Ramos (cell line): ENCODE data around the gene ALKBH7.
"Not testable (repeated sequence)": the region's sequence is repeated elsewhere in the genome, so short reads cannot be mapped to it uniquely, and the experiment has no call there.

Experiments used
- in situ Hi-C: fragments of 300-500 bp; cut with MboI; formaldehyde crosslinking; loops from one replicate; pipeline ENCODE4 v1.14.3; 2022; ENCODE audit warnings: low sequenced_read_pairs; ENCODE audit not compliant: unreplicated experiment

Gene ALKBH7

DNA sequence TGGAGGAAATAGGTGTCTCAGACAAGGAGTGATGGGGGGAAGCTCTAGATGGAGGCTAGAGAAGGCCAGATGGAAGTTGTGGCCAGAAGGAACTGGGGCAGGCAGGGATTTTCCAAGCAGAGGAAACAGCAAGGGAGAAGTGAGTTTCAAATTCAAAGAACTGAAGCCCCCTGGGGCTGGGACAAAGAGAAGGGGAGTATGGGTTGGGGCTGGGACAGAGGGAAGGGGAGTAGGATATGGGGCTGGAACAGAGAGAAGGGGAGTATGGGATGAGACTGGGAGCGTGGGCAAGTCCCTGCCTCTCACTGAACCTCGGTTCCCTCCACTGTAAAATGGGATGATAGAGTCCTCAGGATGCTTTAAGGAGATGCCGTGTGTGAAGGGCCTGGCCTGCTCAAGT lies 22.2 kb downstream of the ALKBH7 start:
- in situ Hi-C loops, result no loop called here

DNA sequence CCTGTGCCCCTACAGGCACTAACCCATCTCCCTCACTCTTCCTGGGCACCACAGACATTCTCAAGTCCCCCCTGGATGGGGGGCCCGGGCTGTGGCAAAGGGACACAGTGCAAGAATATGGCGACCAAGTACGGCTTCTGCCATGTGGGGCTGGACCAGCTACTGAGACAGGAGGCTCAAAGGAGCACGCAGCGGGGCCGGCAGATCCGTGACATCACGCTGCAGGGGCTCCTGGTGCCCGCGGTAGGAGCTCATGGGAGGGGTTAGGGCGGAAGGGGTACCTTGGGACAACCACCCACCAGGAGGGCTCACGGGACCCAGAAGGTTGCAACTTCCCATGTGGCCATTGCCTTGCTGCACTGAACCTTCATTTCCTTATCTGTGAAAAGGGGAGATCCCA lies 23.7 kb downstream of the ALKBH7 start:
- in situ Hi-C loops, result no loop called here

DNA sequence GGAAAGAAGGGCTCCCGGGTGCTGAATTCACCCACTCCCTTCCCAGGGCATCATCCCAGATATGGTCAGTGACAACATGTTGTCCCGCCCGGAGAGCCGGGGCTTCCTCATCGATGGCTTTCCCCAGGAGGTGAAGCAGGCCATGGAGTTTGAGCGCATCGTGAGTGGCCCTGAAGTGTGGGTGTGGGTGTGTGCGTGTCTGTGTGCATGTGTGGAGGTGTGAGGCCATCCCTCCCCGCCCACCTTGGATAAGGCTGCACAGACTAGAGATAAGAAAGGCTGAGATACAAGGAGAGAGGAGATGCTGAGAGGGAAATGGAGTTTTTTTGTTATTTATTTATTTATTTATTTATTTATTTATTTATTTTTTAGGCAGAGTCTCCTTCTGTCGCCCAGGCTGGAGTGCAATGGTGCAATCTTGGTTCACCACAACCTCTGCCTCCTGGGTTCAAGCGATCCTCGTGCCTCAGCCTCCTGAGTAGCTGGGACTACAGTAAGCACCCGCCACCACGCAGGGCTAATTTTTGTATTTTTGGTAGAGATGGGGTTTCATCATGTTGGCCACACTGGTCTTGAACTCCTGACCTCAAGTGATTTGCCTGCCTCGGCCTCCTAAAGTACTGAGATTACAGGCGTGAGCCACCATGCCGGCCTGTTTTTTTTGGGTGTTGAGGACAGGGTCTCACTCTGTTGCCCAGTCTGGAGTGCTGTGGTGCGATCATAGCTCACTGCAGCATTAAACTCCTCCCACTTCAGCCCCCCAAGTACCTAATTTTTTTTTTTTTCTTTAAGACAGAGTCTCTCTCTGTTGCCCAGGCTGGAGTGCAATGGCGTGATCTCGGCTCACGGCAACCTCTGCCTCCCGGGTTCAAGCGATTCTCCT lies 27.7 kb downstream of the ALKBH7 start:
- in situ Hi-C loops, result not testable (repeated sequence)

DNA sequence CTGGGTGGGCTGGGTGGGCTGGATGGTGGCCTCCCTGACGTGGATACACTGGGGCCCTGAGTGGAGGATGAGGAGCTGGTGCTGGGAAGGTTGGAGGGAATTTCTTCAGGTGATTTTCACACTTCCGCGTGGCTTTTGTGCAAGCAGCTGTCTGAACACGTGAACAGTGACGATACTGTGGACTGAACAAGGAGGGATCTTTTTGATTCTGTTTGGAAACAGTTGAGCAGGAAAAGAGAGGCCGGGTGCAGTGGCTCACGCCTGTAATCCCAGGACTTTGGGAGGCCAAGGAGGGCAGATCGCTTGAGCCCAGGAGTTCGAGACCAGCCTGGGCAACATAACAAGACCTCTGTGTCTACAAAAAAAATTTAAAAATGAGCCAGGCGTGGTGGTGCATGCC lies 29.5 kb downstream of the ALKBH7 start:
- in situ Hi-C loops, result no loop called here

DNA sequence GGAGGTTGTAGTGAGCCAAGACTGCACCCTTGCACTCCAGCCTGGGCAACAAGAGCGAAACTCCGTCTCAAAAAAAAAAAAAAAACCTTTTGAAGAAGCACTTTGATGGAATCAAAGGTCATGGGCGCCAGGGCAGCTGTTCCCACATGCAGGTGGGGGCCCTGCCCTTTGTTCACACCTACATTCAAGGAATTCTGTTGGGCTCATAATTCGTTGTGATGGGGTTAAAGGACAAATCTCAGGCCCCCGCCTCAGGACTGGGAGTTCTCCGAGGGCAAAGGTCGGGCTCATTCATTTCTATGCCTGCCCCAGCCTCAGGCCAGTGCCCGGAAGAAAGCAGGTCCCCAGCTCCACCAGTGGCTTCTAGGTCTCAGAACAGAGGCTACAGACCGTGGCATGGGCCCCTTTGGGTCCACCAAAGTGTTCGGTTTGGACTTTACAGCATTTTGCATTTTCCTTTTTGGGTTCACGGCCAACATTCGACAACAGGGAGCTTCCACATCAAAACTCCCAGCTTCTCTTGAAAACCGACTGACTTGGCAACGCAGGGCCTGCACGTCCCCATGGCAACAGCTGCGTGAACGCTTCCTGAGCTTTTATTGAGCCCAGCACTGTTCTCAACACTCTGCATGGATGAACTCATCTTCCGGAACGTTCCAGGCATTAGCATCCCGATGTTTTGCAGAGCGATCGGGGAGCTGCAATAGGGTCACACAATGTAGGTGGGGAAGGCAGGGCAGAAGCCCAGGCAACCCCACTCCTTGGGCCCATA lies 30.4 kb downstream of the ALKBH7 start:
- in situ Hi-C loops, result no loop called here

DNA sequence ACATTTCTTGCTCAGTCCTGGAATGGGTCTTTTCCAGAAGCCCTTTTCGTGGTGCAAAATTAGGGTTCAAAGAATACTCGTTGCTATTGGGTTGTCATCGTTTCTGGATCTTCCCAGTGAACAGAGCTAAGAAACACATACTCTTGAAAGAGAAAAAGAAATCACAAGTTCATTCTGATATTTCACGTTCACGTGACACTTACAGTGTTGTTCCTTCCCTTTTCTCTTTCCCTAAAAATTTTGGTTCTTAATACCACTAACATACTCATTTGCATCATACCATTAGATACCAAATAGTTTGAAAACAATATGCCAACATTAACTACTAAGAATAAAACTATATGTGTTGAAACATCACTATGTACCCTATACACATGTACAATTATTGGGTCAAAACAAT lies 33.8 kb downstream of the ALKBH7 start:
- in situ Hi-C loops, result no loop called here

DNA sequence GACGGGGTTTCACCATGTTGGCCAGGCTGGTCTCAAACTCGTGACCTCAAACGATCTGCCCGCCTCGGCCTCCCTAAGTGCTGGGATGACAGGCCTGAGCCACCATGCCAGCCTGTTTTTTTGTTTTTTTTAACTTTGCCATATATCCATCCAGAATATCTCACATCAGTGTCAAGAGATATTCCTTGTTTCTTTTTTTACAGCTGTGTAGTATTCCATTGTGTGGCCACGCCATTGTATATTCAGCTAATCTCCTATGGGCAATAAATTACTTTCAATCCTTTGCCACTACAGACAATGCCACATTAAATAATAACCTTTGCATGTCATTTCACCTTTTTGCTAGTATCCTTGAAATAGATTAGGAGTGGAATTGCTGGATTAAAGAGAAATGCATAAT lies 36.8 kb downstream of the ALKBH7 start:
- in situ Hi-C loops, result no loop called here

DNA sequence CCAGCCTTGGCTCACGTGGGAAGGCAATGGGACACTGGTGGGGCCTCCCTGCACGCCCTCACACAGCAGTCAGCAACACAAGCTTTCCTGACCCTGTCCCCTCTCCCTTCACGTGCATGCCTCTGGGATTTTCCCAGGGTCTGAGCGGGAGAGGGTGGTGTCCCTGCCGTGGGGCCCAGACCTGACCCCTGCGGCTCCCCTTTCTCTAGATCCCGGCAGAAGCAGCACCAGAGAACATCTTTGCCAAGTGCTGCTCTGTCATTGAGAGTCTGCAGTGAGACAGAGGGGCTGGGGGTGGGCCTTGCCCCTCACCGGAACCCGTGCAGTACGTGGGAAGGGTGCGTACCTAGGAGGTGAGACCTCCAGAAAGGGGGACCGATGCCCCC lies 39.5 kb downstream of the ALKBH7 start:
- in situ Hi-C loops, result no loop called here

DNA sequence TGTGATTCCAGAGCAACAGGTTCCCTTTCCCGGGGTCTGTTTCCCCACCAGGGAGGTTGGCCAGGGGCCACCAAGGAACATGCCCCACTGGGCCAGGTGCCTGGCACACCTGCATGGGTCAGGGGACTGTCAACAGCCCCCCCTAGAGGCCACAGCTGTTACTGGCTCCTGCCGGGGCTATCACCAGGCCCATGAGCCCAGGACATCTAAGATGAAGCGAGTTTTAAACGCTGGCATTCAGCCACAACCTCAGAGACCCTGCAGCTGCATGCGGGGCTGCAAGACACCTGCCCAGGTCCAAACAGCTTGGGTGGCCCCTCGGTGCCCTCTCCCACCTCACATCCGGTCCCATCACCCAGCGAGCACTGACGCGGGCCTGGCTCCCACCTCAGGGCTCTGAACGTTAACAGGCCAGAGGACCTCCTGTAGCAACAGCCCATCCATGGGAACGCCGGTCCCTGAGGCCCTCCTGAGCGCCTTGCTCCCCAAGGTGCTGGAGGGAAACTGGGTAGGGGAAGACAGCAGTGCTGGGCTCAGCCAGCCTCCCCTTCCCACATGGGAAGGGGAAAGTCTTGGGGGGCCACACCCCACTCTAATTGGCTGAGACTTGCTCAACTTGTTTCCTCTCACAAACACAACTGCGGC lies 40.0 kb downstream of the ALKBH7 start:
- in situ Hi-C loops, result no loop called here

DNA sequence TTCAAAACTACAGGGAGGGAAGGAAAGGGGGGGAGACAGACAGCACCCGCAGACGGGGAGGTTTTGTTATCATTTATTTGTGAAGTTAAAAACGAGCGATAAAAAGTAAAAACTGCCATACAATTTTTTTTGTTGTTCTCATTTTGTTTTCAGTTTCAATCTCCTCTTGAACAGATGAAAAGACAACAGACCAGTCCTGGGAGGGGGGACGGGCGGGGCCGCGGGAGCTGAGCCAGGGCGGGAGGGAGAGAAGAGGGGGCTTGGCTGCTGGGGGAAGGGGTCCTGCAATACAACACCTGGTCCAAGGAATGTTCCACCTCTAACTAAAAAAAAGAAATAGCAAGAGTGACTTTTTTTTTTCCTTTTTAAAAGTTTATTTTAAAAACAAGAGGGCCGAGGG lies 40.7 kb downstream of the ALKBH7 start:
- in situ Hi-C loops, result no loop called here

DNA sequence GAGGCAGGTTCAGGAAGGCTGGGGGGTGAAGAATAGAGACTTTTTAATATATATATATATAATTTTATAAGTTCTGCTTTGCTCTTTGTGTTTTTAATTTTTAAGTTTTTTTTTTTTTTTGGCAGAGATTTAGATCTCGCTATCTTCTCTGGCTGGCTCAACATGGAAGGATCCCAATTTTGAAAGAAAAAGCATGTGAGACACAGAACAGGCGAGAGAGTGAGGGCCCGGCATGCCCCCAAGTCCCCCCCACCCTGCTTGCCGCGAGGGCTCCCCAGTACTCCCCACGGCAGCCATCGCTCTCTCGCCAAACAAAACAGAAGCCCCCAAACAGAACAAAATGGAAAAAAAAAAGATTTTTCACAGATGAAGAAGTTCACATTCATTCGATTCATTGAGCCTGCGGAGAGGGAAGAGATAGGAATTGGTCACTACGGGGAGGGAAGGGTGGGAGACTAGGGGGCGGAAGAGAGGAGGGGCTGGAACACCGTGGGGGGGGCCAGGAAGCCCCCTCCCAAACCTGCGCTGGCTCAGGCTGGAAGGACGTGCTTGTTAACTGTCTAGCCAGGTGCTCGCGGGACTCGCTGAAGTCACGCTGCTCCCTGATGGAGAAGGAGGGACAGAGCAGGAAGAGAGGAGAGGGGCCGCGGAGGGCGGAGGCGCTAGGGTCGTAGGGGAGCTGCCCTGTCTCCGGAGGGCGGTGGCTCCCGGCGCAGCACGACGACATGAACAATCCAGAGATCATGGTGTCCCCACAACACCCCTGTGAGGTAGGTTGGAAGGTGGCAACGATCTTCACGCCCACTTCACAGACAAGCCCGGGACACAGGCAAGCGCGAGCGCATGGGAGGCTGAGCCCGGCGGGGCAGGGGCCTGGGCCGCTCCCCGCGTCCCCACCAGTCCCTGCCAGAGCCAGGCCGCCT lies 41.4 kb downstream of the ALKBH7 start:
- in situ Hi-C loops, result no loop called here

DNA sequence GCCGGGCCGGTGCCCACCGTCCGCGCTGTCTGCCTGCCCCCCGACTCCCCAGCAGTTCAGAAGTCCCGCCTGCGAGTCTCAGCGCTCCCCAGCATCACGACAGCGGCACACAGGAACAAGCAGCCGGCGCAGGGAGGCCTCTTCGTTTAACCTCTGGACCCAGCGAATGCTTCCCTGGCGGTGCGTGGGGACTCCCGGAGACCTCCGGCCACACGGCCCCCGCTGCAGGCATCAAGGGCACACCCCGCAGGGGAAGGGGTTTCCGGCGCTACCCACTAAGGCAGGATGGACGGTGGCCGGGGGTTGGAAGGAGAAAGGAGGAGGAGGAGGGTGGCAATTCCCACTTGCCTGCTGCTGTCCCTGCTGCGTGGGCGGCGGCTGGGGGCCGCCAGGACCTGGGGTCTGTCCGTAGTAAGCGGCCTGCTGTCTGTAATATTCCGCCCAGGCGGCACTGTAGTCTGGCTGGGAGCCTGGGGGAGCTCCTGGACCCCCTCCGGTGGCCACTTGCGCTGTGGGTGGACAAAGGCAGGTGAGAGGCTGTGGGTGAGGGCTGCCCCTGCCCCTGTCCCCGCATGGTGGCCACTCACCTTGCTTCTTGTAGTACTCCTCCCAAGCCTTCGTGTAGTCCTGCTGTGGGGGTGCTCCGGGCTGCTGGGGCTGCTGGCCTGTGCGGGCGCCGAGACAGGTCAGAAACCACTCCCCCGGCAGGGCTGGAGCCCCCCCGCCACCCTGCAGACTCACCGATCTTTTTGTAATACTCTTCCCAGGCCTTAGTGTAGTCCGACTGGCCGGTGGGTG lies 42.4 kb downstream of the ALKBH7 start:
- in situ Hi-C loops, result no loop called here

DNA sequence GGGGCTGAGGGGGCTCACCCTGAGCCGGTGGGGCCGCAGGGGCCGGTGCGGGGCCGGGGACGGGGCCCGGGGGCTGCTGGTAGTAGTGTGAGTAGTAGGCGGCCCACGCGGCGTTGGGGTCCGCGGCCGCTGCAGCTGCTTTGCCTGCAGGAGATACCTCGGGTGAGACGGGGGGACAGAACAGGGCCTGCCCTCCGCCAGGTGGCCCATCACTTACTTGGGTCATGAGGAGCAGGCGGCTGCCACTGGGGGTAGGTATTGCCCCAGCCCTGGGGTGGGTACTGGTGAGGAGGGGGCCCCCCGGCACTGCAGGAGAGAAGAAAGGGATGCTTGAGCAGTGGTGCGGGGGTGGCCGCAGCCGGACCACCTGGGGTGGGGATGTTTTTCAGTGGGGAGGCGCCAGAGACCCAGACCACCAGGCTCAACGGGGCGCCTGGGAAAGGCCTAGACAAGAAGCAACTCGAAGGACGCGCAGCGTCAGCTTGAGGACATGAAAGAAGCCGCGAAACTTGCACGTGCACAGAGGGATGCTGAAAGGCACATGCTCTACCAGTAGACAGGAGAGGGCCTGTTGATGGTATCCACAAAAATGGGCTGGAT lies 43.1 kb downstream of the ALKBH7 start:
- in situ Hi-C loops, result no loop called here

DNA sequence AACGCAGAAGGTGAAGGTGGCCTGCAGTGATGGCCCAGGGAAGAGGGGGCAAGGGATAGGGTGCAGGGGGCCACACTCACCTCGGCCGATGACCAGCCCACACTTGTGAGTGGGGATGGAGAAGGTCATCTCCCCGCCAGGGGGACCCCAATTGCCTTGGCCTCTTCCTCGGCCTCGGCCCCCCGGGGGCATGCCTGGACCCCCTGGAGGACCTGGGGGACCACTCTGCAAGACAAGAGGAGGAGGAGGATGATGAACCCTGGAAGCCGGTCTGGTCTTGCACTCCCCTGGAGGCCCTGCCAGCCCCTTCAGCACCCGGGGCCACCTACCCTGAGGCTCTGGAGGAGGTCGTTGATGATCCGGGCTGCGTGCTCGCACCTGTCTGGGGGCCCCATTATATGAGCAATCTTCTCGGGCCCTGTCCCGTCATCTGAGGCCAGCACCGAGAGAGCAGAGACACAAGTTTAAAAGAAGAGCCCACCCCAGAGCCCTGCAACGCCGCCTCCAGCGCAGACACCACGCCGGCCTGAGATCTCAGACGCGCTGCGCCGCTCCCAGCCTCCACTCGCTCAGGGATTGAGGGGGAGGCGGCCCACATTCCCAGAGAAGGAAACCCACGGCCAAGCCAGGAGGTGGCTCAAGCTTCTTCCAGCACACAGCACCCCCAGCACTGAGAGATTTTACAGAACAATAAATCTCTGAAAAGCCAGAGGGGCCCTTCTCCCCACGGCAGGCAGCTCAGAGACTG lies 44.2 kb downstream of the ALKBH7 start:
- in situ Hi-C loops, result no loop called here

DNA sequence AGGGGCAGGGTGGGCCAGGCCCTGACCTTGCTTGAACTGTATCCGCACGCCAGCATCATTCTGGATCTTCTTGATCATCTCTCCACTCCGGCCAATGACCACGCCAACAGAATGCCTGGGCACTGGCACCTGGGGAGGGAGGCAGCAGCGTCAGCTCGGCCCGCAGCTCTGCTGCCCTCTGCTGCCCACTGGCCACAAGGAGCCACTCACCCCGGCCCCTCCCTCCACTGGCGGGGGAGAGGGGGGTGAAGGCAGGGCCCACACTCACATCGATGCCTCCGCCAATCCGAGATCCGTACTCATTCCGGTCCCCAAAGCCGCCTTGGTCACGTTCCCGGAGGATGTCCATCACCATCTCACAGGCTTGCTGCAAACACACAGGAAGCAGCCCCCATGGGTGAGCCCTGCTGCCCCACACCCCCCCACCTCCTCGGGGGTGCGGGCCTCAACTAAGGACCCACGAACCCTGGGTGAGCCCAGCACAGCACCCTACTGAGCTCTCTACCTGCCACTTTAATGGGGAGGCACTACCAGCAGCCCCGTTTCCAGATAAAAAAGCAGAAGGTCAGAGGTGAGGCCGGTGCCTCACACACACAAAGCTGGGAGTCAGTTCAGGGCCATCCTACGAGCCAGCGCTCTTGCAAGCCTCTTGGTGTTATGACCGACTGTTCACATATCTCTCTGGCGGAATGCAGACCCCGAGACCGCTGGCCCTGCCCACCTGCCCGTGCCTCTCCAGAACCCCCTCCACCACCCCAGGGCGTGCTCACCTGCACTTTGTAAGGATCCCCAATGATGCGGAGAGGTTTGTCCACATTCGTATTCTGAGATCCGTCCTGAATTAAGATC lies 45.3 kb downstream of the ALKBH7 start:
- in situ Hi-C loops, result no loop called here

DNA sequence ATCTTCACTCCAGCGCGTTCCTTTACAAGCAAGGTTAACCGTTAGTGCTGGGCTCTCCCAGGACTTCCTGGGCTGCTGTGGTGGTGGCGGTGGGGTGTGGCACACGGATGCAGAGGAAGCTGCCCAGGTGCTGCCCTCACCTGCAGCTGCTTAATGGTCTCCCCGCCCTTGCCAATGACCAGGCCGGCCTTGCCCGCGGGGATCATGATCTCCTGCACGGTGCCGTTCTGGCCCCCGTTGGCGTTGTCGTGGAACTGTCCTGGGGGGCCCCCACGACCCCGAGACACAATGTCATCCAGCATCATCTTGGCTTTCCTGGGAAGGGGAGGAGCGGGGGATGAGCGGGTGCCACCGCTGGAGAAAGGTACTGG lies 46.0 kb downstream of the ALKBH7 start:
- in situ Hi-C loops, result no loop called here
